CD8-positive, alpha-beta memory T cell (primary cell): ENCODE data around the gene PIK3C3. TPM values are rescaled to one million over a fixed set of nuclear protein-coding genes. Genes with fewer than 3 reads are reported as not detected.

Experiments used
- CTCF ChIA-PET: fragments of 350-600 bp; sonication (Branson Sonifier 250); formaldehyde crosslinking; loops from one replicate; lab custom pipeline; 2021; ENCODE audit warnings: antibody characterized with exemption; lab: Charles Lee
- POLR2A ChIA-PET: fragments of 350-600 bp; sonication (Branson Sonifier 250); formaldehyde crosslinking; loops from one replicate; lab custom pipeline; 2021; ENCODE audit warnings: antibody characterized with exemption; lab: Charles Lee
- DNase-seq, 5 donors: peaks; one replicate each; pipeline versions ENCODE4 v3.0.0 to v3.0.0-alpha.2; 2020 to 2022; ENCODE audit warnings: mixed read lengths in 1 of 5
- H3K27ac ChIP-seq: one replicate; pipeline ENCODE4 v1.7.0; 2013; ENCODE audit warnings: low read depth, mild to moderate bottlenecking, low read length, moderate library complexity
- H3K27me3 ChIP-seq: 2 replicates; pipeline ENCODE4 v1.7.0; 2013; ENCODE audit warnings: low read length, mild to moderate bottlenecking; ENCODE audit not compliant: insufficient read depth, poor library complexity, severe bottlenecking
- H3K36me3 ChIP-seq: 2 replicates; pipeline ENCODE4 v1.7.0; 2013; ENCODE audit warnings: mild to moderate bottlenecking, low read length, moderate library complexity; ENCODE audit not compliant: insufficient read depth
- H3K4me1 ChIP-seq: 2 replicates; pipeline ENCODE4 v1.7.0; 2013; ENCODE audit warnings: mild to moderate bottlenecking, low read length, moderate library complexity; ENCODE audit not compliant: insufficient read depth
- H3K4me3 ChIP-seq: 2 replicates; pipeline ENCODE4 v1.7.0; 2013; ENCODE audit warnings: mild to moderate bottlenecking, low read length
- H3K9me3 ChIP-seq: 2 replicates; pipeline ENCODE4 v1.7.0; 2013; ENCODE audit warnings: mild to moderate bottlenecking, low read length
- H3K27ac Mint-ChIP-seq, 8 donors: one replicate each; pipeline ENCODE4 v1.8.0; 2020 to 2021; ENCODE audit warnings: mixed read lengths in 8 of 8, mild to moderate bottlenecking in 6 of 8, inconsistent platforms in 3 of 8, moderate library complexity in 3 of 8
- H3K27me3 Mint-ChIP-seq, 2 donors: one replicate each; pipeline ENCODE4 v1.8.0; 2020 to 2021; ENCODE audit warnings: mixed read lengths in 2 of 2, mild to moderate bottlenecking in 1 of 2, moderate library complexity in 1 of 2
- H3K36me3 Mint-ChIP-seq, 3 donors: one replicate each; pipeline ENCODE4 v1.8.0; 2020 to 2021; ENCODE audit warnings: mixed read lengths in 3 of 3, inconsistent platforms in 1 of 3, mild to moderate bottlenecking in 1 of 3
- H3K4me1 Mint-ChIP-seq, 3 donors: one replicate each; pipeline ENCODE4 v1.8.0; 2020 to 2021; ENCODE audit warnings: mixed read lengths in 3 of 3, inconsistent platforms in 1 of 3, mild to moderate bottlenecking in 1 of 3
- H3K4me3 Mint-ChIP-seq, 7 donors: one replicate each; pipeline ENCODE4 v1.8.0; 2020 to 2021; ENCODE audit warnings: mixed read lengths in 7 of 7, mild to moderate bottlenecking in 6 of 7, moderate library complexity in 4 of 7, inconsistent platforms in 2 of 7
- H3K9me3 Mint-ChIP-seq, 5 donors: one replicate each; pipeline ENCODE4 v1.8.0; 2020 to 2022; ENCODE audit warnings: mixed read lengths in 5 of 5, mild to moderate bottlenecking in 3 of 5, moderate library complexity in 2 of 5, inconsistent platforms in 1 of 5
- polyA plus RNA-seq: library from polyadenylated mRNA; unstranded; fragments of 300-500 nt; fragmentation: Illumina TruSeq; gene quantifications from one replicate; pipeline ENCODE4 v1.2.3, GENCODE V29; 2021
- total RNA-seq, 2 experiments: library from RNA; stranded (reverse); gene quantifications; one replicate each; pipeline ENCODE4 v1.2.3, GENCODE V29; 2021

The PIK3C3 gene
- total and polyA plus RNA-seq, 3 experiments from 2014 or later: 39.8 to 50.7 (median 43.6) TPM

DNA sequence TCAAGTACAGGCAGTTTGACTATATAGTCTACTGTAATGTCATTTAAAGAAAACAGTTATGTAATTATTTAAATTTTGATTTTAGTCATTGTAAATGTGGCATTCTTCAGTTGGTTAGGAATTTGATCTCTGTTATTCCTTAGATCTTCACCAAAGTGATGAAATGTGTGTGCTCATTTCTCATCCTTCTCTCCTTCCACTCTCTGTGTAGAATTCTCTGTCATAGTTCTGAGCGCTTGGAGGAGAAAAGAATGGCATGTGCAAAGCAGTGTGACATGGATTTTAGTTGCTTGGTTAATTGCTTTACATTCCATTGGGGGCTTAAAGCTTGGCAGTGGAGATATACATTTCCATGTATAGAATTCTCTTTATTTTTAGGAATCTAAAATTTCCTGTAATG is 14.8 kb downstream of the PIK3C3 start:
- Histone ChIP-seq H3K36me3 (peaks cover 14% of the 10 kb centered on the region), H3K9me3 (no peaks in the 10 kb centered on the region), H3K27ac (no peak overlapping the region), H3K4me1 (peaks cover 20% of the 10 kb centered on the region), H3K4me3 (no peak overlapping the region), H3K27me3 (no peaks in the 10 kb centered on the region)
- POLR2A ChIA-PET: no interaction called here
- CTCF ChIA-PET: no interaction called here
- Mint-ChIP-seq H3K27me3 (no peaks in the 10 kb centered on the region), H3K27ac (peak overlapping the region in 1 of 8 donors; percentile 8), H3K4me3 (no peak overlapping the region), H3K36me3 (peaks cover 6 to 76% (median 15%) of the 10 kb centered on the region in 3 donors), H3K4me1 (peaks cover 58 to 85% (median 74%) of the 10 kb centered on the region in 3 donors), H3K9me3 (no peaks in the 10 kb centered on the region)
- DNase-seq: no peak

DNA sequence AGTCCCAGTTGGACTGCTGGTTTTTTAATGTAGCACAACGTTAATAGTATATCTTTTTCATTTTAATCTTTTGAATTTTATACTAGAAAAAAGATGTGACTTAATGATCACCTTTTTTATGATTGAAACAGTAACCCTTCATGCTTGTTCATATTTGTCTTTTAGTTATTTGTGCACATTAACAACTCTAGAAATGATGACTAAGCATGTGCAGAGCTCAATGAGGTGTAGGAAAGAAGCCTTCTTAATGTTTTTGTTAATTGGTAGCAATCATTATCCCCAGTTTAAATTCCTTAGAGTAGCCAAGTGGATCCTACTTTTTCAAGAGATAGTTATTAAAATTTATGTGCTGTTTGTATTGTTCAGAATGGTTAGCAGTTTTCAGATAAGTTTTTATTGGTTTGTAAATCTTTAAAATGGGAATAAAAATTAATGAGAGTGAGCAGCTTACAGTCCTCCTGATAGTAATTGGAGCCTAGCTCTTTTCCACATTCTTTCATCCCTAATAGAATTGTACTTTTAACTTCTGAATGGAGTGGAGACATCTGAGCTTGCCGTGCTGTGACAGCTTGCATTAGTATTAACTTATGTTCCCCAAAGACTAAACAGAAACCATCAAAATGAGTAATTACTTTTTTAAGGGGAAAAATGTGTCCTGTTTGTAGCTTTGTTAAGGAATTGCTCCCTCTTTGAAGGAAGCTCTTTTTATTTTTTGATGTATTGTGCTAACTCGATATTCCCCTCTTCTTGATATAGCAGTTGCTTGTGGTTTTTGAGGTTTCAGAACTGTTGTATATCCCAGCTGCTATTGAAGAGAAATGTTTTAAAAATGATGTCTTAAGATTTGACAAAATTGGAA is 17.3 kb downstream of the PIK3C3 start:
- Mint-ChIP-seq H3K36me3 (peaks cover 14 to 76% (median 16%) of the 10 kb centered on the region in 3 donors), H3K9me3 (no peaks in the 10 kb centered on the region), H3K4me3 (peak overlapping the region in 4 of 7 donors; percentile 30 to 65 (median 46)), H3K4me1 (peaks cover 60 to 86% (median 70%) of the 10 kb centered on the region in 3 donors), H3K27ac (peak overlapping the region in 5 of 8 donors; percentile 38 to 80 (median 56)), H3K27me3 (no peaks in the 10 kb centered on the region)
- H3K9me3 ChIP-seq: no peaks in the 10 kb centered on the region
- no peak overlapping the region for H3K27ac ChIP-seq
- CTCF ChIA-PET: interaction anchor here (0.9 kb wide), 1 partner anchor 81 kb away, joined by 3 read pairs; no protein-coding TSS in a partner anchor
- POLR2A ChIA-PET: no interaction called here
- DNase-seq: no peak
- H3K4me3 ChIP-seq: no peak overlapping the region
- no peaks in the 10 kb centered on the region for H3K27me3 ChIP-seq
- H3K4me1 ChIP-seq: peaks cover 21% of the 10 kb centered on the region
- H3K36me3 ChIP-seq: peaks cover 4% of the 10 kb centered on the region

DNA sequence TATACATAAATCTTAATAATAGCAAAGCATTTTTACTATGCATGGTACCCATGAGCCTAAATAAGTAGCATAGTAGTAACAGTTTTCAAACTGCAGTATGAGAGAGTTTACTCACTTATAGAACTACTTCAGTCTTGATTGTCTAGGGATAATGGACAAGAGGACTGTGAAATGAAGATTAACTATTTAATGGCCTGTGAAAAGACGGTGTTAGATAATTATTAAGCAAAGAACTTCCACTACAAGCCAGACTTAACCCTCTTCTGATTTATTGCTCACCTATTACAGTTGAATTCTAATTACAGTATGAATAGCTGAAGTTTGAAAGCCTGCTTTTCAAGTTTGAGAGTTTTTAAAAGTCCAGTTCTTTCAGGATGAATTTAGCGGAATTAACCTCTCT is 18.9 kb downstream of the PIK3C3 start:
- peaks cover 21% of the 10 kb centered on the region for H3K4me1 ChIP-seq
- no peaks in the 10 kb centered on the region for H3K9me3 ChIP-seq
- Mint-ChIP-seq H3K27ac (peak overlapping the region in 1 of 8 donors; percentile 52), H3K4me1 (peaks cover 52 to 82% (median 71%) of the 10 kb centered on the region in 3 donors), H3K4me3 (no peak overlapping the region), H3K27me3 (no peaks in the 10 kb centered on the region), H3K36me3 (peaks cover 13 to 74% (median 16%) of the 10 kb centered on the region in 3 donors), H3K9me3 (no peaks in the 10 kb centered on the region)
- no peaks in the 10 kb centered on the region for H3K27me3 ChIP-seq
- DNase-seq: no peak
- H3K27ac ChIP-seq: no peak overlapping the region
- ChIA-PET CTCF (no interaction called here), POLR2A (no interaction called here)
- H3K36me3 ChIP-seq: no peaks in the 10 kb centered on the region
- H3K4me3 ChIP-seq: no peak overlapping the region

DNA sequence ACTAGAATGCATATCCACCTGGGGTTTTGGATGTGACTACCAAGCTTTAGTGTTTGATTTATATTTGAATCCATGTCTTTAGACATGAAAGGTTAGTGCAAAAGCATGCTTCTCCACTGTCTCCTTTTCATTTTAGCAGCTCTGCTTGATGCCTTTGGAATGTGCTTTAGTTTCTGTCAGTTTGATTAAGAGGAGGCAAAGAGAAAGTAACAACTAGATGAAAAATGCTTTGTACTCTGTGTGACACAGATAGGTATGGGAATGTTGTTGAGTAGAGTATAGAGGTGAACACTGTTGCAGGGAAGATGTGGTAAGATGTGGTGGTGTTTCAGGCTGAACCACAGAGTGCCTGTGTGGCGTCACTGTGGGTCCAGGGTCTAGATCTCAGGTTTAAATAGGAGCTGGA is 19.8 kb downstream of the PIK3C3 start:
- Histone ChIP-seq H3K36me3 (no peaks in the 10 kb centered on the region), H3K4me3 (no peak overlapping the region), H3K9me3 (no peaks in the 10 kb centered on the region), H3K27ac (no peak overlapping the region), H3K4me1 (peaks cover 21% of the 10 kb centered on the region), H3K27me3 (no peaks in the 10 kb centered on the region)
- Mint-ChIP-seq H3K4me3 (peak overlapping the region in 4 of 7 donors; percentile 0 to 51 (median 15)), H3K4me1 (peaks cover 50 to 82% (median 77%) of the 10 kb centered on the region in 3 donors), H3K36me3 (peaks cover 13 to 67% (median 16%) of the 10 kb centered on the region in 3 donors), H3K27me3 (no peaks in the 10 kb centered on the region), H3K9me3 (no peaks in the 10 kb centered on the region), H3K27ac (peak overlapping the region in 4 of 8 donors; percentile 16 to 75 (median 64))
- ChIA-PET CTCF (no interaction called here), POLR2A (no interaction called here)
- DNase-seq: peak in 2 of 5 donors; percentile 1 to 36

DNA sequence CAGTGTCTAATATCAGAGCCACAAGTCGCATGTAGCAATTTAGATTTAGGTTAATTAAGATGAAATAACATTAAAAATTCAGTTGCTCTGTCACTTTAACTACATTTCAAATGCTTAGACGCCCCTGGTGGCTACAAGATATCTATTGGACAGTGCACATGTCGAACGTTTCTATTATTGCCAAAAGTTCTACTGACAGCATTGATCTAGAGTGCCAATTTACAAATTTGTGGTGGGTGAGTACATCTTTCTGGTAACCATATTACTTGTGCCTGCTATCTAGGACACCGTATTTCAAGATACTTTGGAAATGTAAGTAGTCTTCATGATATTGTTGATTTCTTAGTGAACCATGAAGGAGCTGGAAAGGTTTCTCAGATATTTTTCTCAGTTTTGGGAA is 20.2 kb downstream of the PIK3C3 start:
- Histone ChIP-seq H3K36me3 (no peaks in the 10 kb centered on the region), H3K9me3 (no peaks in the 10 kb centered on the region), H3K27me3 (no peaks in the 10 kb centered on the region), H3K4me3 (no peak overlapping the region), H3K27ac (no peak overlapping the region), H3K4me1 (peaks cover 21% of the 10 kb centered on the region)
- ChIA-PET POLR2A (no interaction called here), CTCF (no interaction called here)
- H3K27ac Mint-ChIP-seq: peak overlapping the region in 3 of 8 donors; percentile 16 to 75 (median 69)
- no peaks in the 10 kb centered on the region for H3K9me3 Mint-ChIP-seq
- no peak for DNase-seq
- no peaks in the 10 kb centered on the region for H3K27me3 Mint-ChIP-seq
- H3K4me3 Mint-ChIP-seq: peak overlapping the region in 2 of 7 donors; percentile 0 to 29
- H3K4me1 Mint-ChIP-seq: peaks cover 50 to 78% (median 77%) of the 10 kb centered on the region in 3 donors
- H3K36me3 Mint-ChIP-seq: peaks cover 9 to 63% (median 13%) of the 10 kb centered on the region in 3 donors

DNA sequence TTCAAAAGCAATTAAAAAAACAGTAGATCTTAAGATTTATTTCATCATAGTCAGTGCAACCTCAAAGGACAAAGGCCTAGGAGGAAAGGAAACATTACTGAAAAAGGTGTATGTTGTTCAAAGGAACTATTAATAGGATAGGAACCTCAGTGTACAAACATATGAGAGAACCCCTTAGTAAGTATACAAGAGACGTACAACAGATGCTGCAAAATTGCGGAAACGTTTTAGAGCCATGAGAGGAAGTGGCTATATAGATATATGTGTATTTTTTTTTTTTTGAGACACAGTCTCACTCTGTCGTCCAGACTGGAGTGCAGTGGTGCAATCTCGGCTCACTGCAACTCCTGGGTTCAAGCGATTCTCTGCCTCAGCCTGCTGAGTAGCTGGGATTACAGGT is 22.2 kb downstream of the PIK3C3 start:
- peak overlapping the region in 2 of 8 donors; percentile 1 to 25 for H3K27ac Mint-ChIP-seq
- Histone ChIP-seq H3K9me3 (no peaks in the 10 kb centered on the region), H3K4me1 (peaks cover 15% of the 10 kb centered on the region), H3K27ac (no peak overlapping the region), H3K4me3 (no peak overlapping the region), H3K27me3 (no peaks in the 10 kb centered on the region), H3K36me3 (no peaks in the 10 kb centered on the region)
- POLR2A ChIA-PET: no interaction called here
- H3K4me1 Mint-ChIP-seq: peaks cover 44 to 72% (median 69%) of the 10 kb centered on the region in 3 donors
- no peaks in the 10 kb centered on the region for H3K9me3 Mint-ChIP-seq
- H3K36me3 Mint-ChIP-seq: peaks cover 10 to 54% (median 13%) of the 10 kb centered on the region in 3 donors
- DNase-seq: no peak
- H3K27me3 Mint-ChIP-seq: no peaks in the 10 kb centered on the region
- CTCF ChIA-PET: no interaction called here
- no peak overlapping the region for H3K4me3 Mint-ChIP-seq

DNA sequence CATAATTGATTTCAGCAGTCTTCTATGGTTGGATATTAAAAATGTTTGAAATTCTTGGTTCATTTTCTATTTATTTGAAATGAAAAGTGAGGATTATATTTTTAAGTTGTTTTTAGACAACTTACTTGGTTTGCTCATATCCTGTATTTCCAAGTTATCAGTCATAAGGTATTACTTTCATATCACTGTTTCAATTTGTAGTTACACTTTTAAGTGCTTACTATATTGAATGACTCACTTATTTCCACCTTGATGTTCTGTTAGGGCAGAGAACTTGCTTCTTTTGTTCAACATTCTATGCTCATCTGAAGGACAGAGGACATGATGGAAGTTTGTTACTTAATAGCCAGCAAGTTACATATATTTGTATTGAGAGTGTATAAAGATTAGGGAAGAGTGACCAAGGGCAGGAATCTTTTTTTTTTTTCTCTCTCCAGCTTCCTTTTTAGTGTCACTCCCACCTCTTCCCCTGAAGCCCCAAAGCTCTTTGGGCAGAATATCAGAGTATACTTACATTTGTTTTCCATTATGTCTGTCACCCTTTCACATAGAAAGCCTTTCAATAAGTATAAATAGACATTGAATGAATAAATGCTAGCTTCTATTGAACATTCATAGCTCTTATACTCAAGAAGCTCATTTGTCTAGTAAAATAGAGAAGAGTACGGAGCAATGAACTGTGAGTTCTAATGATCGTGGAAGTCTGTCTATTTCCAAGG is 28.1 kb downstream of the PIK3C3 start:
- H3K27me3 ChIP-seq: no peaks in the 10 kb centered on the region
- Mint-ChIP-seq H3K36me3 (peaks cover 0 to 43% (median 8%) of the 10 kb centered on the region in 3 donors), H3K27me3 (no peaks in the 10 kb centered on the region), H3K27ac (peak overlapping the region in 4 of 8 donors; percentile 5 to 56 (median 36)), H3K9me3 (no peaks in the 10 kb centered on the region), H3K4me1 (peaks cover 22 to 52% (median 51%) of the 10 kb centered on the region in 3 donors), H3K4me3 (no peak overlapping the region)
- H3K4me1 ChIP-seq: no peaks in the 10 kb centered on the region
- no peak overlapping the region for H3K4me3 ChIP-seq
- no peaks in the 10 kb centered on the region for H3K36me3 ChIP-seq
- DNase-seq: no peak
- H3K27ac ChIP-seq: no peak overlapping the region
- POLR2A ChIA-PET: no interaction called here
- H3K9me3 ChIP-seq: no peaks in the 10 kb centered on the region
- CTCF ChIA-PET: interaction anchor here (1.5 kb wide), 1 partner anchor 45 kb away, joined by 3 read pairs; no protein-coding TSS in a partner anchor
